ENCODE measurements around the gene POLR2C. TPM values are rescaled to one million over a fixed set of nuclear protein-coding genes. Genes with fewer than 3 reads are reported as not detected.

The POLR2C gene
- total RNA-seq, 1 donor from 2014 or later: 52.1 TPM

DNA sequence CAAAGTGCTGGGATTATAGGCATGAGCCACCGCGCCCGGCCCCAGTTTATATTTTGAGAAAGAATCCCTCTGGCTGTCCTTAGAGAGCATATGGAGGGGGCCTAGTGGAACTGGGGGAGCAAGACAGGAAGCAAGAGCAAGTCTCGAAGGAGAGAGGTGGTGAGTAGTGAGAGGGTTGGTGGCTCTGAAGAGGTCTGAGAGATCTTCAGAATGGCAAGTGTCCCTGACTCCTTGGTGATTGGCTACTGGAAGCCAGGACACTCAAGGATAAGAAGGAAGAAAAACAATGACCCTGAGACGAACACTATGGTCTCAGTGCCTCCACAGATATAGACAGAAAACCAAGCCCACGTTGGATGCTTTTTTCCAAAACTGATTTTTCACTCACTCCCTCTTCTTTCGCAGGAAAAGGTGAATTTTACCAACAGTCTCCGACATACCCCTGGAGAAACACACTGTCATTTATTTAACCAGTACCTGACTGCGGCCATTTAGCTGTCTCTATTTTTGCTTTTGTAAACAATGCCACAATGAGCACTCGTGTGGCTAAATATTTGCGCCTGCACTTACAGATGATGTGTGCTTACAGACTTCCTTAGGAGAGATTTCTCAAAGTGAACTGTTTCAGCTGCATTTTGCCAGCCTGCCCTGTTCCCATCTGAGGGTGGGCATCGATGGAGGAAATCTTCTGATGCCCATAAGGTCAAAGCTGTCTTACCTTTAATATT is 39.7 kb downstream of the POLR2C start:
- Mint-ChIP-seq H3K4me1 (ENCODE audit: unreplicated experiment) (peaks cover 31% of the 10 kb centered on the region), H3K4me3 (ENCODE audit: unreplicated experiment) (peak overlapping the region; percentile 49), H3K27me3 (ENCODE audit: unreplicated experiment) (peaks cover 3% of the 10 kb centered on the region), H3K27ac (ENCODE audit: unreplicated experiment) (no peak overlapping the region), H3K9me3 (ENCODE audit: unreplicated experiment) (no peaks in the 10 kb centered on the region), H3K36me3 (ENCODE audit: low read depth, unreplicated experiment) (no peaks in the 10 kb centered on the region)
- TF ChIP-seq, protein P1, sequence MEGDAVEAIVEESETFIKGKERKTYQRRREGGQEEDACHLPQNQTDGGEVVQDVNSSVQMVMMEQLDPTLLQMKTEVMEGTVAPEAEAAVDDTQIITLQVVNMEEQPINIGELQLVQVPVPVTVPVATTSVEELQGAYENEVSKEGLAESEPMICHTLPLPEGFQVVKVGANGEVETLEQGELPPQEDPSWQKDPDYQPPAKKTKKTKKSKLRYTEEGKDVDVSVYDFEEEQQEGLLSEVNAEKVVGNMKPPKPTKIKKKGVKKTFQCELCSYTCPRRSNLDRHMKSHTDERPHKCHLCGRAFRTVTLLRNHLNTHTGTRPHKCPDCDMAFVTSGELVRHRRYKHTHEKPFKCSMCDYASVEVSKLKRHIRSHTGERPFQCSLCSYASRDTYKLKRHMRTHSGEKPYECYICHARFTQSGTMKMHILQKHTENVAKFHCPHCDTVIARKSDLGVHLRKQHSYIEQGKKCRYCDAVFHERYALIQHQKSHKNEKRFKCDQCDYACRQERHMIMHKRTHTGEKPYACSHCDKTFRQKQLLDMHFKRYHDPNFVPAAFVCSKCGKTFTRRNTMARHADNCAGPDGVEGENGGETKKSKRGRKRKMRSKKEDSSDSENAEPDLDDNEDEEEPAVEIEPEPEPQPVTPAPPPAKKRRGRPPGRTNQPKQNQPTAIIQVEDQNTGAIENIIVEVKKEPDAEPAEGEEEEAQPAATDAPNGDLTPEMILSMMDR (IDR thresholded peaks at IDR 0.05; ENCODE audit: unreplicated experiment): no peak
- DNase-seq (ENCODE audit: low spot score): no peak

DNA sequence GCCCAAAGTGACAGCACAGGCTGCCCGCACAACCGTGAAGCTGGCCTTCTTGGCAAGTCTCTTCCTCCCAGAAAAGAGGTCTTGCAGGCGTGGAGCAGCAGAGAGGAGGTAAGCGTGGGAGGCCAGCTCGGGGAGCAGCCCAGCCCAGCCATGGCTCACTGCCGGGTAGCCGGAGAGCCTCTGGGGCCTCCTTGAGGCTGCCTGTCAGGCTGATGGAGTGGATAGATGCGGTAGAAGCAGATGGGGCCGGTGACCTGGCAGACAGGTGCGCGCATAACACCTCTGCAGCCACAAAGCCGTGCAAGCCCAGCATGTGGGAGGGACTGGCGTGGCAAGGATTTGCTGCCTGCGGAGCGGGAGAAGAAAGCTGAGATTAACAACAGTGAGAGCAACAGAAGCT is 40.9 kb downstream of the POLR2C start:
- H3K27me3 Mint-ChIP-seq (ENCODE audit: unreplicated experiment): no peaks in the 10 kb centered on the region
- DNase-seq (ENCODE audit: low spot score): no peak
- no peak overlapping the region for H3K4me3 Mint-ChIP-seq (ENCODE audit: unreplicated experiment)
- no peaks in the 10 kb centered on the region for H3K36me3 Mint-ChIP-seq (ENCODE audit: low read depth, unreplicated experiment)
- H3K27ac Mint-ChIP-seq (ENCODE audit: unreplicated experiment): no peak overlapping the region
- peaks cover 38% of the 10 kb centered on the region for H3K4me1 Mint-ChIP-seq (ENCODE audit: unreplicated experiment)
- TF ChIP-seq, protein P1 (IDR thresholded peaks at IDR 0.05; ENCODE audit: unreplicated experiment): no peak
- no peaks in the 10 kb centered on the region for H3K9me3 Mint-ChIP-seq (ENCODE audit: unreplicated experiment)

DNA sequence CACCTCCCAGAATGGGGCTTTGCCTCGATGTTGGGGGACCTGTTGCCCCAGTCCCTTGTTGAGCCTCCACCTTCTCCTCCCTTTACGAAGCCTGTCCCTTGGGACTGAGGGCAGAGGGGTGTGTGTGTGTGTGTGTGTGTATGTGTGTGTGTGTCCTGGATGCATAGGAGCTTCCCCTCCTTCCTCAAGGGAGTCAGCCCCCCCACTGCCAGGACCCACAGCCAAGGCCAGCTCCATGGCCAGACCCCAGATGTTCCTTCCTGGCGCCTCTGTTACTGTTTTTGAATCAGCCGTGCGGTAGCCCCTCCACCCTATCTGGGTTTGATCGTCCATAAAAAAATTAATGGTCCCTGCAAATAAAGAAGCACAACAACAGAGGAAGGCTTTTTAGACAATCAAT is 41.5 kb downstream of the POLR2C start:
- Mint-ChIP-seq H3K27ac (ENCODE audit: unreplicated experiment) (no peak overlapping the region), H3K4me1 (ENCODE audit: unreplicated experiment) (peaks cover 43% of the 10 kb centered on the region), H3K27me3 (ENCODE audit: unreplicated experiment) (no peaks in the 10 kb centered on the region), H3K36me3 (ENCODE audit: low read depth, unreplicated experiment) (no peaks in the 10 kb centered on the region), H3K4me3 (ENCODE audit: unreplicated experiment) (no peak overlapping the region), H3K9me3 (ENCODE audit: unreplicated experiment) (no peaks in the 10 kb centered on the region)
- DNase-seq (ENCODE audit: low spot score): no peak
- TF ChIP-seq, protein P1 (IDR thresholded peaks at IDR 0.05; ENCODE audit: unreplicated experiment): no peak

DNA sequence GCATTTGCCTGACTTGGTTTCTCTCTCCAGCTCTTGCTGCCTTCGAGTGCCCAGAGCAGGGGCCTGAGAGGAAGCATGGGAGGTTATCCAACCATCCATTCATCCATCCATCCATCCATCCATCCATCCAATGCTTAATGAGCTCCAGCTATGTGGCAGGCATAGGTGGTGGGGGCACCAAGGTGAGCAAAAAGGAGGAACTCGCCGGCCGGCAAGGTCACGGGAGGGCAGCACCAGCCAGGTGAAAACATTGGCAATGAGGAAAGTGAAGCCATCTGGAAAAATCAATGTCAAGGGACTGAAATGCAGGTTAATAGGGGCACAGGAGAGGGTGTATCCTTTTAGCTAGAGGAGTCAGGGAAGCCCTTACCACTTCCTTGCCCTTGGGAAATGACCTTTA is 42.0 kb downstream of the POLR2C start:
- Mint-ChIP-seq H3K4me3 (ENCODE audit: unreplicated experiment) (no peak overlapping the region), H3K4me1 (ENCODE audit: unreplicated experiment) (peaks cover 47% of the 10 kb centered on the region), H3K27me3 (ENCODE audit: unreplicated experiment) (no peaks in the 10 kb centered on the region), H3K36me3 (ENCODE audit: low read depth, unreplicated experiment) (no peaks in the 10 kb centered on the region), H3K27ac (ENCODE audit: unreplicated experiment) (no peak overlapping the region), H3K9me3 (ENCODE audit: unreplicated experiment) (no peaks in the 10 kb centered on the region)
- TF ChIP-seq, protein P1 (IDR thresholded peaks at IDR 0.05; ENCODE audit: unreplicated experiment): no peak
- no peak for DNase-seq (ENCODE audit: low spot score)

DNA sequence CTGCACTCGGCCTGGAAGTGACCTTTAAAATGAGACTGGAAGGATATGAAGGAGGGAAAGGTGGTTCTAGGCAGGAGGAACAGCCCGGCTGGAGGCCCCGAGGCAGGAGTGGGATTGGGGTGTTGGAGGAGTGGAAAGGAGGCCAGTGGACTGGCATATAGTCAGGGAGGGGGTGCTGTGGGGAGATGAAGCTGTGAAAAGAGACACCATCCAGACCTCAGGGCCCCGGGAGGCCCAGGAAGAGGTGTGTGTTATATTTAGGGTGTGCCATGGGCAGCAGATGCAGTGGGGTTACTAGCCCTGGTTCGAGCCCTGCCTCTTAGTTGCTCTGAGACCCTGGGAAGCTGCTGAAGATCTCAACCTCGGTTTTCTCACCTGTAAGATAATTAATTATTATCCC is 42.7 kb downstream of the POLR2C start:
- Mint-ChIP-seq H3K36me3 (ENCODE audit: low read depth, unreplicated experiment) (no peaks in the 10 kb centered on the region), H3K4me1 (ENCODE audit: unreplicated experiment) (peaks cover 50% of the 10 kb centered on the region), H3K27me3 (ENCODE audit: unreplicated experiment) (peaks cover 1% of the 10 kb centered on the region), H3K27ac (ENCODE audit: unreplicated experiment) (peak overlapping the region; percentile 81), H3K9me3 (ENCODE audit: unreplicated experiment) (no peaks in the 10 kb centered on the region), H3K4me3 (ENCODE audit: unreplicated experiment) (no peak overlapping the region)
- TF ChIP-seq, protein P1 (IDR thresholded peaks at IDR 0.05; ENCODE audit: unreplicated experiment): no peak
- DNase-seq (ENCODE audit: low spot score): no peak
